ENCODE results near the gene SALL1.

The SALL1 gene

DNA sequence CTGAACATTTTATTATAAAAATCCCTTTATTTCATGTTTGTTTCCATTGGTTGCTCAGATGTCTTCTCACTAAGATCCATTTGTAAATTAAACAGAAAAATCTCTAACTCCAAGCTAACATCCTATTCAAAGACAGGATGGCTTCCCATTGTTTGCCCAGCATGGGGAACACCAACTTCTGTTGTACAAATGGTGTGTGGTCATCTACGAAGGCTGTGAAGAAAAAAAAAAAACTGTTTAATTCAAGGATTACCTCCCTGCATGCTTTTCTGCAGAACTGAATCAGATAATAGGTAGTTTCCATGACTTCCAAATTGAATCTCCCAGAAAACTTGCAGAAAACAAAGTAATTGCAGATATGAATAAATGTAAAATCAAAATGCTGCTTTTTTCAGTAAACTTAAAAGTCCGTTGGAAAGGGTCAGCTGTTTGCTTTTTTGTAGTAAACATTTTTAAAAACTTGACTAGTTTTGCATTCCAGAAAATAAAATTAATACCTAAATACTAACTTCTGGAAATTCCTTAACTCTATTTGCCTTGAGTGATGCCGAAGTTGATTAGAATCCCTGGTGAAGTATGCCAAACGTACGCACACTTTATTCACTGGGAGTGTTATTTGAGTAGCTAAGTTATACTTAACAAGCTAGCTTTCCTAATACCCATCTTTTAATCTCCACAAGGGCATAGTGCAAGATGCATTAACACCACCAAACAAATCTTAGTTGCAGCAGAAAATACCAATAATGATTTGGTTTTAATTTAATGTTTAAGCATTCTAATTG is 7.7 kb downstream of the SALL1 start:
- DNase-seq (ENCODE audit: extremely low read depth in 1 of 2, low read depth in 1 of 2), result no peak

GRCh38 chr16:51141541-51141940 is 9.5 kb downstream of the SALL1 start:
- no peak for DNase-seq (ENCODE audit: extremely low read depth in 1 of 2, low read depth in 1 of 2)

DNA sequence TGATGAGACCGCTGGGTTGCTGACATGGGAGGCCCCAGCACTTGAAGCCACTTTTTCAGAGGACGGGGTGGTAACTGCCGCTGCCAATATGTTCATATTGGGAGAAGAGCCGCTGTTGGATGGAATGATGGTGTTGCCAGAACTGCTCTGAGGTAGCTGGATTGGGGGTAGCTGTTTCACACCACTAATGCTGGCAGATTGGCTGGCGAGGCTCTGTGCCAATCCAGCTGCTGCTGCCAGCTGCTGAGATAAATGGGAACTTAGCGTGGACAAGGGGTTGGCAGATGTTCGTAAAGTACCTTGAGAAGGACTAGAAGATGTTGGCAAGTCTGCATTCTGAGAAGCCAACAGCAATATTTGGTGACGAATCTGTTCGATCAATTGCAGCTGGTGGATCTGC is 10.0 kb downstream of the SALL1 start:
- no peak for DNase-seq (ENCODE audit: extremely low read depth in 1 of 2, low read depth in 1 of 2)

DNA sequence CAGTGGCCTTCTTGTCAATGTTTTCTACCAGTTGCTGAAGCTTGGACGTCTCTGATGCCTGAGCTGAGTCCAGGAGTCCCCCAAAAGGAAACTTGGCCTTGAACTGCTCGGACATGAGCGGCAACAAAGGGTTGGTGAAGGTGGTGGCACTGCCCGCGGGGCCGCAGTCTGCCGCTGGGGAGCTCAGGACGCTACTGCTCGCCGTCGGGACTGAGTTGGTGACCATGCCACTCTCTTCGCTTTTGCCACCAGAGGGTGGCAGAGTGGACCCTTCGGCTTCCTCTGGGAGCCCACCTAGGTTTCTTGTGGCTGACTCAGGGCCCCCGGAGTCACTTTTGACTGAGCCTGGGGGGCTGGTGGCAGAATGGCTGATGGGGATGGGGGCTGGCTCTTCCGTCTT is 11.0 kb downstream of the SALL1 start:
- no peak for DNase-seq (ENCODE audit: extremely low read depth in 1 of 2, low read depth in 1 of 2)

DNA sequence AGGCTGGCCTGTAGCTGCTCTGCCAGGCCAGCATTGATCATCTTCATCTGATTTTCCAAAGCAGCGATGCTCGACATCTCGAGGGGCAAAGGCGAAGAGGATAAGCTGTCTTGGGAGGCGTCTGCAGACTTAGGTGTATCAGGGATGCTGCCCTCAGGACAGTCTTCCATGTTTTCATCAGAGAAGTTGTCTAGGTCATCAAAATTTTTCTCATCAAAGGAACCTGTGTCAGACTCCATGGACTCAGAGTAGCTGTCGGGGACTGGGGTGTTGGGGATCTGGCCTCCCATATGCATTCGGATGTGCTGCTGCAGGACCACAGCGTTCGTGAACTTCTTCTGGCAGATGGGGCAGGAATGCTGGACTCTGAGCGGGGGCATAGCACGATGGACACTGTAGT is 11.5 kb downstream of the SALL1 start:
- DNase-seq (ENCODE audit: extremely low read depth in 1 of 2, low read depth in 1 of 2), result no peak

DNA sequence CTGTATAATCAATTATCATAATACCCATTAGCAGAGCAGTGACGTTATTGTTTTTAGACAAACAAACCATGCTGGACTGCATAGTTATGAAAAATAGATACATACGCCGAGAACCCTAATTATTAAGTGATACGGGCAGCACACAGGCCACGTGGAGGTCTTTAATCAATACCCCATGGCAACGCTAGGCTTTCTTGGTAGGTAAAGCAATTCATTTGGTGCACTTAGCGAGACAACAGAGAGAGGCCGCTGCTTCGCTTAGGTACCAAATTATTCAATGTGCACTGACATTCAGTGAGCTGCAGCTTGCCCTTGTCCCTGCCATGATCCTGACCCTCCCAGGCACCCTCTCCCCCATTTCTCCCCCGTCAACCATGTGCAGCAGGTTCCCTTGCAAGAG is 12.9 kb downstream of the SALL1 start:
- DNase-seq (ENCODE audit: extremely low read depth in 1 of 2, low read depth in 1 of 2), result no peak

DNA sequence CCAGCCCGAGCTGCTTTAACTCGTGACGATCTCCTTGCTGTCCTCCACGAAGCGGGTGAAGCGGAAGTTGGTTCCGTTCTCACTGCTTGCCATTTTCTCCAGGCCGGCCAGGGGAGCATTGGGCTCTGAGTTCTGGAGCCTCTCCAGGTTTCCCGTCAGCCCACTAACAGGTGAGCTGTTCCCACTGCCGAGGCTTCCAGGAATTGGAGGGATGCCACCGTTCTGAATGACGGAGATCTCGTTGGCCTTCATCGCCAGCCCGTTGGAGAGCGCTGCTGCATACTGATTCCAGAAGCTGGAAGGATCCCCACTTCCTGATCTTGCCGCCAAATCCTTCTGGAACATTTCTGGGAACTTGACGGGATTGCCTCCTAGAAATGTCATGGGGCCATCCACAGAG is 14.0 kb downstream of the SALL1 start:
- no peak for DNase-seq (ENCODE audit: extremely low read depth in 1 of 2, low read depth in 1 of 2)

GRCh38 chr16:51134876-51135275 is 16.2 kb downstream of the SALL1 start:
- no peak for DNase-seq (ENCODE audit: extremely low read depth in 1 of 2, low read depth in 1 of 2)

DNA sequence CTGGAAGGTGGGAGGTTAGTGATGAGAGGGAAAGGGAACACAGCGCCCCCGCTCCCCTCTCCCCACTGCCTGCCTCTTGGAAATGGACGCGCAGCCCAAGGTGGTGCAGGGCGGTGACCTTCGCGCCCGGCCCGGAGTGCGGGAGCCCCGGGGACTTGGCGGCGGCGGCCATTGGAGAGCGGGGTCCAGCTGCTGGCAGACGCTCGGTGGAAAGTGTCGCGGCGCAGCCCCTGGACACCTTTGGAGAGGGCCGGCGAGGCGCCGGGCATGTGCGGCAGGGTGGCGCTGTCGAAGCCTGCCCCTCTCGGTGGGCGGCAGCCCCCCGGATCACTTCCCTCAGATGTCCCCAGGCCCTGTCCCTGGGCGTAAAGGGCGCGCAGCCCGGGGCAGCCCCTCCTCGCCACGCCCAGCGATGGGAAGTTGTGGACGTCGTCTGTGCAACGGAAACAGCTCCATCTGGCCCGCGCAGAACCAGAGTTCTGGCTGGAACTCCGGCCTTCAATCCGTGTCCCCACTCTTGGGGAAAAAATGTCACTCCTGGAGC is 16.7 kb downstream of the SALL1 start:
- no peak for DNase-seq (ENCODE audit: extremely low read depth in 1 of 2, low read depth in 1 of 2)

DNA sequence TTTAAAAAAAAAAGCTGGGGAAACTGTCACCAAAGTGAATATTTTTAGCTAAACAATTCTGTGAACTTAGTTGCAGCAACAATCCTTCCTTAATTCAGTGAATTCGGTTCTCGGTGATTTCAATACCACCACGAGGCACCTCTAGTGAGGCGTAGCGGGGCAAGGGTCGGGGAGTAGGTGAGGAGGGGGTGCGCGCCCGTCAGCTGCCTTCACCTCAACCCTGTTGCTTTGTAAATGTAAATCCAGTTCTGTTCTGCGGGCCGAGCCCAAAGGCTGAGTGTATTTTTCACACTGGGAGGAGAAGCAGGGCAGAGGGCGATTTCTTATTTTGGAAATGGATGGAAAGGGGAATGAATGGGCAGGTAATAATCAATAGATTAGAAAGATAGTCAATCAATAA is 17.4 kb downstream of the SALL1 start:
- DNase-seq (ENCODE audit: extremely low read depth in 1 of 2, low read depth in 1 of 2), result no peak

DNA sequence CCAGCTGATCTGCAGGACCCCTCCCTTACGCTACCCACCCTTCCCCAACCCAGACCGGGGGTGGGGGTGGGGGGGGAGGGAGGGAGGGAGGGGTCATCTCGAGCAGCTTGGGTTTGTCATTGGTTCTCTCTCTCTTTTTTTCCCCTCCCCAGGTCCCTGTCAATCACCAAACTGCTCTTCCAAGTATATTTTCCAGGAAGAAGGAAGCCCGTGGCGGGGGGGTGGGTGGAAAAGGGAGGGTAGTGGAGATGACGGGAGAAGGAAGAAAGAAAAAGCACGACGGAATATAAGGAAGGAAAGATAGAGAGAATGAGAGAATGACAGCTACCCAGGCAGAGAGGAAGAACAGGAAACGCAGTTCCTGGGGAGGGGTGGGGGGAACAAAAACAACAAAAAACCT is 17.9 kb downstream of the SALL1 start:
- DNase-seq (ENCODE audit: extremely low read depth in 1 of 2, low read depth in 1 of 2), result no peak

DNA sequence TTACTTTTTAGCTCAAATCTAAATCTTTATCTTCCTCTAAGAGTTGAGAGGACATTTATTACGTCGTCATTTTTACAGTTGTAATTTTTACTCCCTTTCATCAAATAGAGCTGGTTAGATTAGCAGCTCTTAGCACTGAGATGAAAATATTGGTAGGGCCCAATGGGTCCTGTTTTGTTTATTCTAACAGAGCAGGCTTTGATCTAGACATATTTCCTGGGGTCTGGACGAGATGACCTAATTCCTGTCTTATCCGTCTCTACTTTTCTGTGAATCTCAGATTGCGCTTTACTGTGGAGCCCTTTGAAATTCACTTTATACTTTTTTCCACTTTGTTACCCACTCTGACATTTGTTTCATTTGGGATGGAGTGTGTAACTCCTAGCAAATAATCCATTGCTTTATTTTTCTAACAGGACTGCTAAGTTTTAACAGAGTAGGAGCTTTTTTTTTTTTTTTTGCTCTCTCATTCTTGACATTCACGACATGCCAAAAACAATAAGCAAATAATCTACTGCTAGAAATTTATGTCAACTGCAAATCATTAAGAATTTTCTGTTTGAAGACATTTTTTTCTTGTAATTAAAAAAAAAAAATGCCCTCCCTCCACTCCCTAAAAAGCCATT is 18.5 kb downstream of the SALL1 start:
- DNase-seq (ENCODE audit: extremely low read depth in 1 of 2, low read depth in 1 of 2), result no peak

- DNase-seq (ENCODE audit: extremely low read depth in 1 of 2, low read depth in 1 of 2), result no peak
Measured at GRCh38 chr16:51131619-51132018, 19.5 kb downstream of the SALL1 start.

GRCh38 chr16:51129105-51129504 is 22.0 kb downstream of the SALL1 start:
- DNase-seq (ENCODE audit: extremely low read depth in 1 of 2, low read depth in 1 of 2), result no peak

GRCh38 chr16:51125992-51126391 is 25.1 kb downstream of the SALL1 start:
- no peak for DNase-seq (ENCODE audit: extremely low read depth in 1 of 2, low read depth in 1 of 2)

GRCh38 chr16:51124896-51125295 is 26.2 kb downstream of the SALL1 start:
- DNase-seq (ENCODE audit: extremely low read depth in 1 of 2, low read depth in 1 of 2), result no peak

DNA sequence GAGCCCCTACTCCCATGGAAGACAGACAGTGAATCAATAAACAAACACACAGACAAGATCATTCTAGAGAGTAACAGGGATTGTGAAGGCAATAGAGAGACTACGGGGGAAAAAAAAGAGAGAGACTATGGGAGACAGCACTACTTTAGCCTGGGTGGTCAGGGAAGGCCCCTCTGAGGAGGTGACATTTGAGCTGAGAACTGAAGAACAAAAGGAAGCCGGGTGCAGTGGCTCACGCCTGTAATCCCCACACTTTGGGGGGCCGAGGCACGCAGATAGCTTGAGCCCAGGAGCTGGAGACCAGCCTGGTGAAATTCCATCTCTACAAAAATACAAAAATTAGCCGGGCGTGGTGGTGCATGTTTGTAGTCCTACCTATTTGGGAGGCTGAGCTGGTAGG is 29.2 kb downstream of the SALL1 start:
- DNase-seq (ENCODE audit: extremely low read depth in 1 of 2, low read depth in 1 of 2), result no peak

GRCh38 chr16:51120730-51121347 is 30.2 kb downstream of the SALL1 start:
- no peak for DNase-seq (ENCODE audit: extremely low read depth in 1 of 2, low read depth in 1 of 2)

GRCh38 chr16:51119973-51120729 is 30.9 kb downstream of the SALL1 start:
- no peak for DNase-seq (ENCODE audit: extremely low read depth in 1 of 2, low read depth in 1 of 2)

GRCh38 chr16:51119556-51119955 is 31.5 kb downstream of the SALL1 start:
- no peak for DNase-seq (ENCODE audit: extremely low read depth in 1 of 2, low read depth in 1 of 2)

DNA sequence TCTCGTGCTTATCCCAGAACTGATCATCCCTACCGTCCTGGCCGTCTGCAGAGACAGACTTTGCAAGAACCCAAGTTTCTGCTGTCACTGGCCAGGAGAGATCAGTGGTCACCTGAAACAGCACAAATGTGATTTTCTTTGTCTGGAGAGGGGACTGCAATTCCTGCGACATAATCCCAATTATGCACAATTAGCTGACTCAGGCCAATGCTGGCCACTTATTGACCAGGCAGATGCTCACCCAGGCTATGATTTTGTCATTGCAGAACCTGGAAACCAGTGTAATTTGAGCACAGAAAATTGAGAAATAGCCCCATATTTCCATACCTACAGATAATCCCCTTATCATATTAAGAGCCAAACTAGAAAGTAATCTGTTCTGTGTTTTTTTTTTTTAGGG is 34.7 kb downstream of the SALL1 start:
- no peak for DNase-seq (ENCODE audit: extremely low read depth in 1 of 2, low read depth in 1 of 2)

Data from stimulated activated CD8-positive, alpha-beta memory T cell treated with anti-CD3 and anti-CD28 coated beads, Interleukin-7, amount 100 ng/mL, for 48 hours (primary cell).